Spinal cord (tissue), 10 donors: Measurements from ENCODE around the gene CCDC3. TPM values are rescaled to one million over a fixed set of nuclear protein-coding genes. Genes with fewer than 3 reads are reported as not detected.

Experiments used
- DNase-seq, 6 donors: peaks; one replicate each; pipeline versions ENCODE4 v3.0.0 to v3.0.0-alpha.2; 2013 to 2015; ENCODE audit warnings: low spot score in 6 of 6, low read depth in 4 of 6
- H3K27ac ChIP-seq: one replicate; pipeline ENCODE4 v1.5.1; 2013; ENCODE audit warnings: low read depth, low read length, control low read depth
- H3K27me3 ChIP-seq: one replicate; pipeline ENCODE4 v1.6.1; 2013; ENCODE audit warnings: low read length; ENCODE audit not compliant: control insufficient read depth, insufficient read depth
- H3K36me3 ChIP-seq: one replicate; pipeline ENCODE4 v1.6.1; 2013; ENCODE audit warnings: low read length; ENCODE audit not compliant: control insufficient read depth, insufficient read depth
- H3K4me1 ChIP-seq: one replicate; pipeline ENCODE4 v1.6.1; 2013; ENCODE audit warnings: low read length; ENCODE audit not compliant: control insufficient read depth, insufficient read depth
- H3K4me3 ChIP-seq: one replicate; pipeline ENCODE4 v1.5.1; 2013; ENCODE audit warnings: low read depth, low read length, control low read depth
- H3K9me3 ChIP-seq: one replicate; pipeline ENCODE4 v1.6.1; 2013; ENCODE audit warnings: low read length; ENCODE audit not compliant: control insufficient read depth, insufficient read depth
- WGBS: methylation state at CpG from one replicate; pipeline ENCODE4 v1.1.5; 2013; ENCODE audit warnings: missing lambda C conversion rate; ENCODE audit not compliant: insufficient coverage; 5-methylcytosine and 5-hydroxymethylcytosine counted together
- polyA plus RNA-seq, 2 donors: library from polyadenylated mRNA; unstranded; fragments of 120-200 nt; gene quantifications; one replicate each; pipeline ENCODE4 v1.2.1, GENCODE V29; 2013; ENCODE audit not compliant: insufficient read length in 2 of 2
- total RNA-seq, 2 donors: library from RNA; depleted of rRNA in 1 of 2; stranded (reverse); fragments of 120-200 nt in 1 of 2; fragments of >200 nt in 1 of 2; gene quantifications; one replicate each; pipeline versions ENCODE4 v1.2.3 to v1.2.4, GENCODE V29; 2013 to 2014
- donor health status: healthy.

Gene CCDC3
- total and polyA plus RNA-seq, 4 donors: 21.2 to 65.1 (median 48.7) TPM

DNA sequence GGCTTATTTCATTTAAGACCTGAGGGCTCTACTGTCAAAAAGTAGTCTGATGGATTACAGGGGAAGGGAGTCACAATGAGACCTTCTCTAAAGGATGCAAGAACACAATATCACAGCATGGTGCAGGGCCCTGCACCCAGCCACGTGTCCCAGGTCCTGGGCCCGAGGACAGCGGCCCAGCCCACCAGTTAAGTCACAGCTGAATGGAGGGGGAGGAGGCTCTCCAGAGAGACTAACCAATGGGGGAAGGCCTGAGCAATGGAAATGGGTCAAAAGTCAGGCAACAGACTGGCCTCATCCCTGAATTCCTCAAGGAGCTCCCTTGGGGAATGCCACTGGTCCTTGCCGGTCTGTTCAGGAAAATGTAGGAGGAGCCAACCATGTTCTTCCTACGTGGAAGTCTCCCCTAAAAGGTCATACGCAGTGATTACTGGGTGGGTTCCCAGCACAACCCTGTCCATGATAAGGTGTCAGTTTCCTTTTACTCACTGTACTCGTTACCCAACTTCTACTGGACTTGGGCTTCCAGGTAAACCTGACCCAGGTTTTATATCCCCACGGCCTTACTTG lies 28.3 kb downstream of the CCDC3 start:
- no peaks in the 10 kb centered on the region for H3K27me3 ChIP-seq
- WGBS: 76% methylated on average over 7 of the region's 8 CpGs
- no peak overlapping the region for H3K4me3 ChIP-seq
- no peak overlapping the region for H3K27ac ChIP-seq
- no peaks in the 10 kb centered on the region for H3K36me3 ChIP-seq
- no peaks in the 10 kb centered on the region for H3K4me1 ChIP-seq
- DNase-seq: no peak
- no peaks in the 10 kb centered on the region for H3K9me3 ChIP-seq

DNA sequence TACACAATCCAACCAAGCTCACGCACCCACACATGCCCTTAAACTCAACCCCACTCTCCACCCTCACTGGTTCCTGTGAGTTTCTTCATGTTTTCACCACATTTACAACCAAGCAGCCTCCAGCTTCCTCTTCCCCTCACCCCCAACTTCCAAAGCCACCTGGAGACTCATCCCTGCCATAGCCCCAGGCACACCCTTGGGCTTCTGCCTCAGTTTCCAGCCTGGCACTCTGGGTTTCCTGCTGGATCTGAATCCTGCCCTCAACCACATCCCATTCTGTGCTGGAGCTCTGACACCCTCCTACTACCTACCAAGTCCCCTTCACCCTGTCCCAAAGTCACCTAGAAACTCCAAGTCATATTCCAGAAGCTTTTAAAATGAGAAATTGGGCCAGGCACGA lies 29.4 kb downstream of the CCDC3 start:
- H3K36me3 ChIP-seq: no peaks in the 10 kb centered on the region
- DNase-seq: no peak
- WGBS: 100% methylated on average over 2 of the region's 2 CpGs
- H3K9me3 ChIP-seq: peaks cover 4% of the 10 kb centered on the region
- no peaks in the 10 kb centered on the region for H3K4me1 ChIP-seq
- no peaks in the 10 kb centered on the region for H3K27me3 ChIP-seq
- H3K27ac ChIP-seq: no peak overlapping the region
- no peak overlapping the region for H3K4me3 ChIP-seq

DNA sequence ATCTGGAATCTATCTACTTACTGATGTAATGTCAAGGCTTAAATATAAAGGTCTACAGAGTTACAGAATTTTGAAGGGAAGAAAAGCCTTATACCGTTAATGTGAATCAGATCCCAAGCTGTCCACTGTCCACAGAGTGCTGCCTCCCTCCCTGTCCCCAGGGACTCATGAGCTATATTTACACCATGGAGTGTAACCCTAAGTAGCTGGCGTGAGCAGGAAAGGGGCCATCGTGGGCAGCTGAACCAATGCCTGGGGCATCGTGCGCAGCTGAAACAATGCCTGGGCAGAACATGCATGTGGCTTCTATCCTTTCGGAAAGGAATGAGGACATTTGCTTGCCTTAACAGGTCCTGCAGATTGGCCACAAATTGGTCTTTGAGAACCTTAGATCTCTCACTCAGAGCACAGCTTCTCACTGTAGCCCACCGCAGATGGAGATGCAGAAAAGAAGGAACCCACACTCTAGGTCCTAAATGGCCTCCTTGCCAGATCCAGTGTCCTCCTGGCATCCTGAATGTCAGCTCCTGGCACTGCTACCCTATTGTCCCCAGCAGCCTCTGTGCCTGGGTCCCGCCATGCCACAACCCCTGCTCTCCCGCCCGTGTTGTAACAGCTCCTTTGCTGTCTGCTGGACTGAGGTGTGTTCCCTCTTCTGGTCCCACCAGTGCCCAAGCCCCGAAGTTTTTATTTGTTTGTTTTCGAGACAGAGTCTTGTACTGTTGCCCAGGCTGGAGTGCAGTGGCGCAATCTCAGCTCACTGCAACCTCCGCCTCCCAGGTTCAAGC lies 30.3 kb downstream of the CCDC3 start:
- no peak for DNase-seq
- H3K4me3 ChIP-seq: no peak overlapping the region
- peaks cover 6% of the 10 kb centered on the region for H3K9me3 ChIP-seq
- H3K4me1 ChIP-seq: no peaks in the 10 kb centered on the region
- H3K27me3 ChIP-seq: no peaks in the 10 kb centered on the region
- H3K36me3 ChIP-seq: no peaks in the 10 kb centered on the region
- WGBS: 92% methylated on average over 14 of the region's 14 CpGs
- H3K27ac ChIP-seq: no peak overlapping the region

DNA sequence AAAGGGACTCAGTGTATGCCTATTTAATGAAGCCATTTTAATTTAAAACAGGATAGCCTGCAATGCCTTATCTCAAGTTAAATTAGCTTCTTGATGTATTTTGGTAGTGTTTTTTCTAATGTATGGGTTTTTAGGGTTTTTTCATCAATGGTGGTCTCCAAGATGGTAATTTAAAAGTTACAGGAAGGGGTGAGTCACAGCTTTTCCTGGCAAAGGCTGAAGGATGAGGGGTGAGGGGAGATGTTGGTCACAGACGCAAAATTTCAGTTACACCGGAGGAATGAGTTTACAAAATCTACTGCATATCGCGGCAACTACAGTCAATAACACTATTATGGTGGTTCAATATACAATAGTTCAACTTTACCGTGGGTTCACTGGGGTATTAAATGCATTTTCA lies 31.6 kb downstream of the CCDC3 start:
- Histone ChIP-seq H3K36me3 (no peaks in the 10 kb centered on the region), H3K27ac (no peak overlapping the region), H3K27me3 (no peaks in the 10 kb centered on the region), H3K9me3 (peaks cover 6% of the 10 kb centered on the region), H3K4me1 (no peaks in the 10 kb centered on the region), H3K4me3 (no peak overlapping the region)
- WGBS: no CpG with 5 or more reads among the region's 5 CpGs
- DNase-seq: no peak

DNA sequence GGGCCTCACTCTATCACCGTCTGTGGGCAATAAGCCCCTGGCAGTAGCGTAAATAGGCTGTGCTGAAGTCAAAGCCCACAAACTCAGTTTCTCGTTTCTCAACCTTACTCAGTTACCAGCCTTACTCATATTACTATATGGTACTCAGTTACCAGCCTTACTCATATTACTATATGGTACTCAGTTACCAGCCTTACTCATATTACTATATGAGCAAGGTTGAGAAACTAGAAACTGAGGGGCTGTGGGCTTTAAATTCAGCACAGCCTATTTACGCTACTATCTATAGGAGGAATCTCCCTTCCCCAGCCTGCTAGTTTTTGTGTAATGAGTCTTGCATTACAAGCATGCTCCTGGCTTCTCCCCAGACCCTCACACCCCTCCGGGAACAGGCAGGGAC lies 35.4 kb downstream of the CCDC3 start:
- Histone ChIP-seq H3K4me3 (no peak overlapping the region), H3K4me1 (no peaks in the 10 kb centered on the region), H3K27ac (no peak overlapping the region), H3K9me3 (peaks cover 6% of the 10 kb centered on the region), H3K27me3 (no peaks in the 10 kb centered on the region), H3K36me3 (no peaks in the 10 kb centered on the region)
- 73% methylated on average over 1 of the region's 5 CpGs for WGBS
- DNase-seq: no peak

DNA sequence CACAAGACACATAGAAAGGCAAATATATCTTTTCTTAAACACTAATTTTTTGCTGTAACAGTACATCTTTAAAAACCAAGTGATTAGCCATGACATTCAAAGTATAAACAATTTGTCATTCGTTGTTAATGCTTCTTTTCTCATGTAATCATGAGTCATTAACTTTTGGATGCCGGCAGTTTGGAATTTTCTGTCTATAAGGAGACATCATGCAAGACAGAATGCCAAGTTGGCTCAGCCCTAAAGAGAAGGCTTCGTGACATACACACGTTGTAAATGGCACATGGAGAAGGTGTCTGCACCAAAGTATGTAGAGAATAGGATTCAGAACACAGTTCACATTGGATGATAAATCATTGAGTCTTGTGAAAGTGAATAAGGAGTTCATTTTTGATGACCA lies 35.9 kb downstream of the CCDC3 start:
- peak in 1 of 6 donors; percentile 8 for DNase-seq
- H3K4me3 ChIP-seq: no peak overlapping the region
- no peak overlapping the region for H3K27ac ChIP-seq
- peaks cover 2% of the 10 kb centered on the region for H3K4me1 ChIP-seq
- H3K27me3 ChIP-seq: no peaks in the 10 kb centered on the region
- 57% methylated on average over 3 of the region's 4 CpGs for WGBS
- no peaks in the 10 kb centered on the region for H3K36me3 ChIP-seq
- peaks cover 6% of the 10 kb centered on the region for H3K9me3 ChIP-seq

DNA sequence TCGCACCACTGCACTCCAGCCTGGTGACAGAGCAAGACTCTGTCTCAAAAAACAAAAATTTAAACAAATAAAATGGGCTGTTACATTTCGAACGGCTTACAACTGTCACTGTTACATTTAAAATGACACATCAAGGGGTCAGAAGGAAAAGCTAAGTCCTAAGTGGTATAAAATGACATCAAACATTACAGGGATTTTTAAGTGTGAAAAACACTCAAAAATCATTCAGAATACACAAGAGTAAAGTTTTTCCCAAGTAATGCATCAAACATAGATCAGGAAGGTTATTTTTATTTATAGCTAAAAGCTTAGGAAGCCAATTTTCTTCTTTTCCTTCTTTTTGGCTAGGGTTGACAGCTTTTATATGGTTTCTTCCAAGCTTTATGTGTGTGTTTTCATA lies 39.0 kb downstream of the CCDC3 start:
- H3K27ac ChIP-seq: no peak overlapping the region
- peaks cover 4% of the 10 kb centered on the region for H3K9me3 ChIP-seq
- no CpG with 5 or more reads among the region's 3 CpGs for WGBS
- DNase-seq: no peak
- no peak overlapping the region for H3K4me3 ChIP-seq
- H3K27me3 ChIP-seq: no peaks in the 10 kb centered on the region
- no peaks in the 10 kb centered on the region for H3K36me3 ChIP-seq
- peaks cover 11% of the 10 kb centered on the region for H3K4me1 ChIP-seq

DNA sequence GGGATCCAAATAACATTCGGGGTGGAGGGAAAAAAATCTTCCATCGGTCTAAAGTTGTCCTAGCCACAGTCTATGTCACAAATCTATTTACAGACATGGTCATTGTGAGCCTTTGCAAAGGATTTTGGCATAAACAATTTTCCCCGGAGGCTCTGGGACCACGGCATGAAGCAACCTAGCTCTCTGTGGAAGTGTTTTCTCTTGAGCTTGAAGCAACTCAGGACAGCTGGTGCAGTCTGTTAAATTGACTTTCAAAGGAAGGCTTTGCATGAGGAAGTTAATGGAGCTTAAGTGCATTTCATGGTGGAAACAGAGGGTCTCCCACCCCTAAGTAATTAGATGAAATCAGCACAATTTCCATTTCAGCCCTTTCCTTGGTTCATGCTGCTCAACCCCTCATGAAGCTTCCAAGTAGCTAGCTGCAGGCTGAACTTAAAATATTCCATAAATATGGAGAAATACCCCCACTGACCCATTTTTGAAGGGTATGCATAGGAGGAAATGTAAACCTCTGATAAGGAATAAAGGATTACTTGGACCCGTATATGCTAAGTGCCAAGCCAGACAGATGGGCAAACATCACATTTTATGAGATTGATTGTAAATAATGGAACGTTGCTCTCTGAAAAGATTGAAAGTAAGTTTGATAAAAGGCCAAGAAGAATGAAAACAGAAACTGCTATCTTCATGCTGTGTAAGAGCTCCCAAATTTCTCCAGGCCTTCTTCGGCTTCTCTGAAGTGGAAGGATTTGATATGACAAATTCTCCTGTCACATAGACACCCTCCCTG lies 39.9 kb downstream of the CCDC3 start:
- H3K36me3 ChIP-seq: no peaks in the 10 kb centered on the region
- H3K27ac ChIP-seq: no peak overlapping the region
- H3K4me1 ChIP-seq: peaks cover 11% of the 10 kb centered on the region
- no peak overlapping the region for H3K4me3 ChIP-seq
- peak in 2 of 6 donors; percentile 68 to 72 for DNase-seq
- WGBS: 78% methylated on average over 1 of the region's 7 CpGs
- H3K9me3 ChIP-seq: peaks cover 2% of the 10 kb centered on the region
- H3K27me3 ChIP-seq: no peaks in the 10 kb centered on the region

DNA sequence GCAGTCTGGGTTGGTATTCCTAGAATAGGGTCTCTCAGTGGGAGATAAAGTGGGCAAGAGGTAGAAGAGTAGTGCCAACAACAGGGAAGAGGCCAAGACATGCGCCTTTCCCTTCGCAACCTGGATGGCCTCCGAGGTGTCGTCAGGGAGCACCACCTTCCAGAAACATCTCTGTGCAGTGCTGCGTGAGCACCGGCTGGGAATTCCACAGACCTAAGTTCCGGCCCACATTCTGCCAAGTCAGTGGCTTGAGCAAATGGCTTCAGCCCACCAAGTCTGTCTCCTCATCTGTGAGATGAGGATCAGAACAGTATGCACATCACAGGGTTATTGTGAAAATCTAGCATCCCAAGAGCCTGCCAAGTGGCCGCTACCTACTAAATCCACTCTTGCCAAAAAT lies 40.6 kb downstream of the CCDC3 start:
- Histone ChIP-seq H3K9me3 (peaks cover 2% of the 10 kb centered on the region), H3K27ac (no peak overlapping the region), H3K27me3 (no peaks in the 10 kb centered on the region), H3K36me3 (no peaks in the 10 kb centered on the region), H3K4me1 (peaks cover 11% of the 10 kb centered on the region), H3K4me3 (no peak overlapping the region)
- DNase-seq: peak in 1 of 6 donors; percentile 32
- WGBS: 100% methylated on average over 7 of the region's 8 CpGs
